Neutrophil (primary cell): ENCODE data around the gene CDK5.
A peak's percentile ranks its signal among the peaks of the same experiment; 100 is the strongest.

Source experiments
- H3K27ac ChIP-seq: fragments of 200-600 bp; sonication (generic); 2 replicates; pipeline ENCODE4 v1.5.1; 2016; ENCODE audit warnings: mild to moderate bottlenecking, moderate library complexity
- H3K27me3 ChIP-seq: fragments of 200-600 bp; sonication (generic); 2 replicates; pipeline ENCODE4 v1.6.0; 2016; ENCODE audit warnings: mild to moderate bottlenecking
- H3K36me3 ChIP-seq: fragments of 200-600 bp; sonication (generic); 2 replicates; pipeline ENCODE4 v1.5.1; 2017
- H3K4me1 ChIP-seq, 2 experiments: fragments of 200-600 bp in 1 of 2; sonication (generic) in 1 of 2; 1 replicate in 1 of 2; 2 replicates in 1 of 2; pipeline versions ENCODE4 v1.5.1 to v1.6.1; 2013 to 2016; ENCODE audit warnings: low read depth in 1 of 2, low read length in 1 of 2, mild to moderate bottlenecking in 1 of 2, moderate library complexity in 1 of 2; ENCODE audit not compliant: control insufficient read depth in 1 of 2, insufficient read depth in 1 of 2
- H3K4me3 ChIP-seq, 2 experiments: fragments of 200-600 bp in 1 of 2; sonication (generic) in 1 of 2; 1 replicate in 1 of 2; 2 replicates in 1 of 2; pipeline ENCODE4 v1.5.1; 2013 to 2016; ENCODE audit warnings: low read depth in 1 of 2, low read length in 1 of 2, mild to moderate bottlenecking in 1 of 2, moderate library complexity in 1 of 2
- H3K9me3 ChIP-seq: fragments of 200-600 bp; sonication (generic); 2 replicates; pipeline ENCODE4 v1.5.1; 2016
- CTCF ChIP-seq: fragments of 200-600 bp; sonication (generic); IDR thresholded peaks from 2 replicates; pipeline ENCODE4 v1.5.1; 2016; ENCODE audit warnings: antibody characterized with exemption

CDK5 gene

GRCh38 chr7:151060113-151060415 is 2.4 kb upstream of the CDK5 start:
- Histone ChIP-seq H3K36me3 (peaks cover 13% of the 10 kb centered on the region), H3K27ac (peak overlapping the region; percentile 82), H3K4me3 (peak overlapping the region; percentile 69 to 88), H3K9me3 (no peaks in the 10 kb centered on the region), H3K4me1 (peaks cover 32 to 37% of the 10 kb centered on the region in 2 experiments), H3K27me3 (no peaks in the 10 kb centered on the region)
- TF ChIP-seq CTCF: no peak

- Histone ChIP-seq H3K36me3 (peaks cover 8% of the 10 kb centered on the region), H3K27me3 (no peaks in the 10 kb centered on the region), H3K4me3 (peak within 1 kb of the TSS; percentile 69 to 88), H3K27ac (peak within 1 kb of the TSS; percentile 82), H3K4me1 (peaks cover 32 to 37% of the 10 kb centered on the region in 2 experiments), H3K9me3 (no peaks in the 10 kb centered on the region)
- TF ChIP-seq CTCF: peak; percentile 35
Measured at GRCh38 chr7:151059367-151060112, 1.8 kb upstream of the CDK5 start, which contains the start of gene SLC4A2. SLC4A2 (plus strand) TSS chr7:151059589; CDS start chr7:151061988, 2,399 bp downstream.

- peak overlapping the region; percentile 69 to 88 for H3K4me3 ChIP-seq
- no peaks in the 10 kb centered on the region for H3K9me3 ChIP-seq
- H3K27me3 ChIP-seq: no peaks in the 10 kb centered on the region
- peaks cover 33 to 37% of the 10 kb centered on the region in 2 experiments for H3K4me1 ChIP-seq
- H3K27ac ChIP-seq: peak overlapping the region; percentile 82
- H3K36me3 ChIP-seq: peaks cover under 1% of the 10 kb centered on the region
- no peak for TF ChIP-seq CTCF
Measured at GRCh38 chr7:151058781-151059366, 1.2 kb upstream of the CDK5 start.

GRCh38 chr7:151057989-151058780 is 488 bp upstream of the CDK5 start:
- peak; percentile 37 for TF ChIP-seq CTCF
- Histone ChIP-seq H3K4me3 (peak overlapping the region; percentile 69 to 88), H3K36me3 (no peaks in the 10 kb centered on the region), H3K4me1 (peaks cover 40 to 42% of the 10 kb centered on the region in 2 experiments), H3K27ac (peak overlapping the region; percentile 82), H3K27me3 (no peaks in the 10 kb centered on the region), H3K9me3 (no peaks in the 10 kb centered on the region)

GRCh38 chr7:151056666-151057505 is 811 bp downstream of the CDK5 start:
- peak overlapping the region; percentile 69 to 88 for H3K4me3 ChIP-seq
- no peaks in the 10 kb centered on the region for H3K36me3 ChIP-seq
- H3K27me3 ChIP-seq: peaks cover under 1% of the 10 kb centered on the region
- H3K27ac ChIP-seq: no peak overlapping the region
- H3K9me3 ChIP-seq: no peaks in the 10 kb centered on the region
- no peak for TF ChIP-seq CTCF
- peaks cover 45 to 47% of the 10 kb centered on the region in 2 experiments for H3K4me1 ChIP-seq
